Ovary (tissue), 3 donors: ENCODE data around the gene FNIP1.

ENCODE experiments used
- CTCF ChIP-seq, 3 donors: fragments of 450-650 bp in 2 of 3; fragments of 200-600 bp in 1 of 3; IDR thresholded peaks; one replicate each; pipeline versions ENCODE4 v1.5.1 to v1.8.0; 2016 to 2022; ENCODE audit warnings: antibody characterized with exemption in 3 of 3, mild to moderate bottlenecking in 1 of 3
- EP300 ChIP-seq: sonication (generic); formaldehyde crosslinking; IDR thresholded peaks from one replicate; pipeline ENCODE4 v1.6.1; 2017; ENCODE audit warnings: antibody characterized with exemption
- POLR2A ChIP-seq: fragments of 450-650 bp; IDR thresholded peaks from one replicate; pipeline ENCODE4 v1.6.1; 2017; ENCODE audit warnings: antibody characterized with exemption, mild to moderate bottlenecking, moderate library complexity
- donor health status: DM: no; HTN: no; CAD: no.

- TF ChIP-seq CTCF (IDR thresholded peaks at IDR 0.05), result no peak
- TF ChIP-seq EP300, result no peak
- TF ChIP-seq POLR2A, result no peak
Observed at GRCh38 chr5:131749138-131749537, 47.7 kb downstream of the FNIP1 start.
